HEK293 (cell line): Measurements from ENCODE around the gene SLC44A1.

Source experiments
- CTCF ChIP-seq: fragments of 450-650 bp; formaldehyde crosslinking; IDR thresholded peaks from 2 replicates; pipeline ENCODE4 v1.5.1; 2016; ENCODE audit warnings: missing biosample characterization, missing genetic modification characterization
- ZFP37 ChIP-seq: fragments of 450-650 bp; formaldehyde crosslinking; IDR thresholded peaks from 2 replicates; pipeline ENCODE4 v1.5.1; 2016; ENCODE audit warnings: missing biosample characterization, missing genetic modification characterization
- ZFP41 ChIP-seq: fragments of 450-650 bp; formaldehyde crosslinking; IDR thresholded peaks from 2 replicates; pipeline ENCODE4 v1.5.1; 2016; ENCODE audit warnings: missing biosample characterization, missing genetic modification characterization, borderline replicate concordance
- ZNF274 ChIP-seq, 2 experiments: fragments of 200-500 bp in 1 of 2; fragments of 450-650 bp in 1 of 2; sonication (Bioruptor generic) in 1 of 2; formaldehyde crosslinking in 1 of 2; IDR thresholded peaks; 2 replicates each; pipeline versions ENCODE4 v1.5.1 to v1.6.1; 2014 to 2016; ENCODE audit warnings: borderline replicate concordance in 1 of 2, inconsistent platforms in 1 of 2, low read length in 1 of 2, missing biosample characterization in 1 of 2, missing genetic modification characterization in 1 of 2
- ZSCAN5A ChIP-seq: fragments of 450-650 bp; formaldehyde crosslinking; IDR thresholded peaks from 2 replicates; pipeline ENCODE4 v1.5.1; 2016; ENCODE audit warnings: missing biosample characterization, missing genetic modification characterization

GRCh38 chr9:105309531-105309931 lies 65.1 kb downstream of the SLC44A1 start:
- TF ChIP-seq ZFP41 (tag by site-specific recombination) (no peak), CTCF (tag by site-specific recombination) (no peak), ZFP37 (no peak), ZSCAN5A (tag by site-specific recombination) (no peak), ZNF274 (IDR thresholded peaks at IDR 0.05; ENCODE audit: low read length) (no peak), ZNF274 (tag by site-specific recombination; IDR thresholded peaks at IDR 0.05; ENCODE audit: borderline replicate concordance) (no peak)
